Nephron (organoid): Measurements from ENCODE around the gene VMAC.
"Not testable (repeated sequence)": the region's sequence is repeated elsewhere in the genome, so short reads cannot be mapped to it uniquely, and the experiment has no call there.

Experiments
- H3K27ac Mint-ChIP-seq, 3 experiments: 2 replicates each; pipeline ENCODE4 v1.8.0; 2020; ENCODE audit warnings: mixed read lengths in 3 of 3, mild to moderate bottlenecking in 2 of 3, moderate library complexity in 1 of 3
- H3K27me3 Mint-ChIP-seq: 2 replicates; pipeline ENCODE4 v1.8.0; 2021; ENCODE audit warnings: low read depth, mild to moderate bottlenecking, moderate library complexity, mixed read lengths
- H3K36me3 Mint-ChIP-seq: 2 replicates; pipeline ENCODE4 v1.8.0; 2020; ENCODE audit warnings: low read depth, mixed read lengths
- H3K4me1 Mint-ChIP-seq: 2 replicates; pipeline ENCODE4 v1.8.0; 2020; ENCODE audit warnings: mixed read lengths
- H3K4me3 Mint-ChIP-seq, 3 experiments: 2 replicates each; pipeline ENCODE4 v1.8.0; 2020; ENCODE audit warnings: mild to moderate bottlenecking in 3 of 3, mixed read lengths in 3 of 3, moderate library complexity in 2 of 3
- H3K9me3 Mint-ChIP-seq: 2 replicates; pipeline ENCODE4 v1.8.0; 2020; ENCODE audit warnings: mixed read lengths
- CTCF ChIP-seq, 3 experiments: fragments of 200-600 bp; sonication (generic); IDR thresholded peaks; one replicate each; pipeline ENCODE4 v1.5.0; 2021; ENCODE audit warnings: antibody characterized with exemption in 3 of 3; ENCODE audit not compliant: unreplicated experiment in 3 of 3

VMAC gene, protein sequence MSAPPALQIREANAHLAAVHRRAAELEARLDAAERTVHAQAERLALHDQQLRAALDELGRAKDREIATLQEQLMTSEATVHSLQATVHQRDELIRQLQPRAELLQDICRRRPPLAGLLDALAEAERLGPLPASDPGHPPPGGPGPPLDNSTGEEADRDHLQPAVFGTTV

GRCh38 chr19:5904352-5905113 lies at the start of gene VMAC:
Gene VMAC, plus strand, starts transcription at chr19:5904872. Its CDS starts 19 bp downstream, at chr19:5904891.
- peak within 1 kb of the TSS; percentile 79 to 99 (median 97) for H3K27ac Mint-ChIP-seq
- no peak for TF ChIP-seq CTCF (IDR thresholded peaks at IDR 0.05; ENCODE audit: unreplicated experiment in 3 of 3)
- peak within 1 kb of the TSS; percentile 86 to 98 (median 89) for H3K4me3 Mint-ChIP-seq

DNA sequence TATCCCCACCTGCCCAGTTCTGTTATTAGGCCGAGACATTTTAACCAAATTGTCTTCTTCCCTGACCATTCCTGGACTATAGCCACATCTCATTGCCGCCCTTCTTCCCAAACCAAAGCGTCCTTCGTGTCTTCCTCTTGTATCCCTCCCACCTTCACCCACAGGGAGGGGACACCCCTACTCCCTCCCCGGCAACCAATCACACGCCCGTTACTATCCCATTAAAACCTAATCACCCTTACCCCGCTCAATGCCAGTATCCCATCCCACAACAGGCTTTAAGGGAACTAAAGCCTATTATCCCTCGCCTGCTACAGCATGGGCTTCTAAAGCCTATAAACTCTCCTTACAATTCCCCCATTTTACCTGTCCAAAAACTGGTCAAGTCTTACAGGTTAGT lies 49.5 kb upstream of the VMAC start:
- H3K4me3 Mint-ChIP-seq, H3K4me1 Mint-ChIP-seq, H3K9me3 Mint-ChIP-seq, H3K36me3 Mint-ChIP-seq, H3K27me3 Mint-ChIP-seq, H3K27ac Mint-ChIP-seq: not testable (repeated sequence)

More at GRCh38 chr19:5904352-5905113, at the start of gene VMAC:
- H3K27me3 Mint-ChIP-seq, result no peaks in the 10 kb centered on the region
- no peaks in the 10 kb centered on the region for H3K9me3 Mint-ChIP-seq
- peaks cover 14% of the 10 kb centered on the region for H3K36me3 Mint-ChIP-seq
- H3K4me1 Mint-ChIP-seq, result peaks cover 11% of the 10 kb centered on the region

DNA sequence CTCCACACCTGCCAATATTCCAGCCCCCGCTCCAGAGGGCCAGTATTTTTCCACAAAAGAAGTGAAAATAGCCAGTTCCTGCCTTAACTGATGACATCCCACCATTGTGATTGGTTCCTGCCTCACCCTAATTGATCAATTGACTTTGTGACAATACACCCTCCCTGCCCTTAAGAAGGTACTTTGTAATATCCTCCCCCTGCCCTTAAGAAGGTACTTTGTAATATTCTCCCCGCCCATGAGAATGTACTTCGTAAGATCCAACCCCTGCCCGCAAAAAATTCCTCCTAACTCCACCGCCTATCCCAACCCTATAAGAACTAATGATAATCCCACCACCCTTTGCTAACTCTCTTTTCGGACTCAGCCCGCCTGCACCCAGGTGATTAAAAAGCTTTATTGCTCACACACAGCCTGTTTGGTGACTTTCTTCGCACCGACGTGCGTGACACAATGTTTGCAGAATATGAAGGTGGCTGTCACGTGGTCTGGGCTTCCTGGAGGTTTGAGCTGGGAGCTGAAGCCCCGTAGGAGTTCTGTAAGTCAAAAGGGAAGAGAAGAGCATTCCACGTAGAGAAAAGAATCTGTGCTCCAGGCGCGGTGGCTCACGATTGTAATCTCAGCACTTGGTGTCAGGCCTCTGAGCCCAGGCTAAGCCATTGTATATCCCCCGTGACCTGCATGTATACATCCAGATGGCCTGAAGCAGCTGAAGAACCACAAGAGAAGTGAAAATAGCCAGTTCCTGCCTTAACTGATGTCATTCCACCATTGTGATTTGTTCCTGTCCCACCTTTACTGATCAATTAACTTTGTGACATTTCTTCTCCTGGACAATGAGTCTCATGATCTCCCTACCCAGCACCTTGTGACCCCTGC lies 47.2 kb upstream of the VMAC start:
- H3K27ac Mint-ChIP-seq, result no peak overlapping the region
- H3K4me3 Mint-ChIP-seq, result no peak overlapping the region
- no peaks in the 10 kb centered on the region for H3K36me3 Mint-ChIP-seq
- no peak for TF ChIP-seq CTCF (IDR thresholded peaks at IDR 0.05; ENCODE audit: unreplicated experiment in 3 of 3)
- peaks cover 5% of the 10 kb centered on the region for H3K4me1 Mint-ChIP-seq
- no peaks in the 10 kb centered on the region for H3K9me3 Mint-ChIP-seq
- H3K27me3 Mint-ChIP-seq, result peaks cover 8% of the 10 kb centered on the region

GRCh38 chr19:5863030-5863665 lies 41.5 kb upstream of the VMAC start:
- H3K4me3 Mint-ChIP-seq, result no peak overlapping the region
- H3K9me3 Mint-ChIP-seq, result no peaks in the 10 kb centered on the region
- no peaks in the 10 kb centered on the region for H3K36me3 Mint-ChIP-seq
- no peak for TF ChIP-seq CTCF (IDR thresholded peaks at IDR 0.05; ENCODE audit: unreplicated experiment in 3 of 3)
- H3K4me1 Mint-ChIP-seq, result no peaks in the 10 kb centered on the region
- H3K27ac Mint-ChIP-seq, result no peak overlapping the region
- peaks cover 14% of the 10 kb centered on the region for H3K27me3 Mint-ChIP-seq

- no peak for TF ChIP-seq CTCF (IDR thresholded peaks at IDR 0.05; ENCODE audit: unreplicated experiment in 3 of 3)
- H3K4me1 Mint-ChIP-seq, result no peaks in the 10 kb centered on the region
These were observed 40.5 kb upstream of the VMAC start for GRCh38 chr19:5864013-5864720.

More at GRCh38 chr19:5864013-5864720, 40.5 kb upstream of the VMAC start:
- no peak overlapping the region for H3K4me3 Mint-ChIP-seq
- H3K27ac Mint-ChIP-seq, result no peak overlapping the region
- H3K27me3 Mint-ChIP-seq, result peaks cover 14% of the 10 kb centered on the region
- no peaks in the 10 kb centered on the region for H3K9me3 Mint-ChIP-seq
- no peaks in the 10 kb centered on the region for H3K36me3 Mint-ChIP-seq
